ENCODE measurements around the gene USP32. TPM values are rescaled to one million over a fixed set of nuclear protein-coding genes. Genes with fewer than 3 reads are reported as not detected.
A peak's percentile ranks its signal among the peaks of the same experiment; 100 is the strongest.
"Not testable (repeated sequence)": the region's sequence is repeated elsewhere in the genome, so short reads cannot be mapped to it uniquely, and the experiment has no call there.

The USP32 gene
- total RNA-seq (10 to 100 TPM; 31.6 to 58.1 (median 35.4) TPM), polyA plus RNA-seq (1 to 10 TPM; 6.6 to 8.9 TPM), total RNA-seq (55.6 reads per million, percentile 73 among the genes with 10 or more reads in this experiment)

GRCh38 chr17:60392042-60392844, at the start of gene USP32:
TSS of gene USP32 (minus strand) at chr17:60392133. CDS start at chr17:60391939, 194 bp downstream.
- Histone ChIP-seq H3K4me1 (ENCODE audit: control insufficient read depth in 2 of 2, insufficient read depth in 2 of 2, low read length in 2 of 2) (peaks cover 5 to 18% of the 10 kb centered on the region in 2 donors), H3K27me3 (ENCODE audit: control insufficient read depth in 2 of 2, insufficient read depth in 2 of 2, low read length in 2 of 2) (no peaks in the 10 kb centered on the region), H3K36me3 (ENCODE audit: control insufficient read depth in 2 of 3, insufficient read depth in 3 of 3, low read length in 3 of 3) (peaks cover 0 to 6% (median 0%) of the 10 kb centered on the region in 3 experiments), H3K27ac (ENCODE audit: low read depth, low read length) (peak within 1 kb of the TSS; percentile 92), H3K4me3 (ENCODE audit: low read length) (peak within 1 kb of the TSS; percentile 97), H3K9me3 (ENCODE audit: control insufficient read depth in 2 of 3, low read length in 3 of 3) (no peaks in the 10 kb centered on the region)
- H3K27me3 Mint-ChIP-seq = no peaks in the 10 kb centered on the region
- intact Hi-C loops (cut with micrococcal nuclease) = loop anchor here (1.0 to 10.0 kb wide), 13 partner anchors 29 to 1877 kb away; partner anchors contain the start of genes BCAS3 (in 2 of the 2), CLTC (in 2 of the 2), PPM1D (in 2 of the 2) and DHX40 (in 1 of the 2)
- CTCF ChIA-PET = interaction anchor here (0.6 to 1.1 kb wide), 2 partner anchors 14 to 1064 kb away, joined by 3 to 5 read pairs; no protein-coding TSS in a partner anchor
- peak; percentile 94 to 98 (median 96) for DNase-seq
- POLR2A ChIA-PET = interaction anchor here (0.6 to 1.4 kb wide), 7 partner anchors 8 to 1631 kb away, joined by 3 to 8 read pairs (median 3); partner anchors contain the start of genes APPBP2 and BCAS3
- peak; percentile 95 for ATAC-seq
- H3K36me3 Mint-ChIP-seq = peaks cover 0 to 4% (median 0%) of the 10 kb centered on the region in 5 donors
- H3K4me3 Mint-ChIP-seq = peak within 1 kb of the TSS; percentile 93 to 99 (median 96)
- peaks cover 30 to 55% (median 41%) of the 10 kb centered on the region in 7 donors for H3K4me1 Mint-ChIP-seq
- H3K9me3 Mint-ChIP-seq = peaks cover 0 to 1% (median 0%) of the 10 kb centered on the region in 11 donors
- peak within 1 kb of the TSS; percentile 92 to 99 (median 97) for H3K27ac Mint-ChIP-seq

- ChIA-PET POLR2A (no interaction called here), CTCF (interaction anchor here (0.5 kb wide), 1 partner anchor 264 kb away, joined by 3 read pairs; no protein-coding TSS in a partner anchor)
- intact Hi-C loops (cut with micrococcal nuclease) = loop anchor here (5.0 kb wide), 2 partner anchors 207 to 402 kb away; no protein-coding TSS in a partner anchor
- peaks cover 0 to 4% (median 0%) of the 10 kb centered on the region in 7 donors for H3K4me1 Mint-ChIP-seq
- no peak overlapping the region for H3K4me3 ChIP-seq (ENCODE audit: low read length)
- no peaks in the 10 kb centered on the region for H3K36me3 ChIP-seq (ENCODE audit: control insufficient read depth in 2 of 3, insufficient read depth in 3 of 3, low read length in 3 of 3)
- H3K36me3 Mint-ChIP-seq = no peaks in the 10 kb centered on the region
- DNase-seq (no peak), ATAC-seq (no peak)
- H3K27me3 Mint-ChIP-seq = peaks cover 0 to 5% (median 0%) of the 10 kb centered on the region in 5 donors
- no peaks in the 10 kb centered on the region for H3K4me1 ChIP-seq (ENCODE audit: control insufficient read depth in 2 of 2, insufficient read depth in 2 of 2, low read length in 2 of 2)
- no peaks in the 10 kb centered on the region for H3K9me3 Mint-ChIP-seq
- H3K27me3 ChIP-seq (ENCODE audit: control insufficient read depth in 2 of 2, insufficient read depth in 2 of 2, low read length in 2 of 2) = no peaks in the 10 kb centered on the region
- H3K27ac Mint-ChIP-seq = no peak overlapping the region
- no peak overlapping the region for H3K27ac ChIP-seq (ENCODE audit: low read depth, low read length)
- H3K4me3 Mint-ChIP-seq = no peak overlapping the region
- H3K9me3 ChIP-seq (ENCODE audit: control insufficient read depth in 2 of 3, low read length in 3 of 3) = no peaks in the 10 kb centered on the region
Observed at GRCh38 chr17:60439501-60439900, 47.6 kb upstream of the USP32 start.

- no peak overlapping the region for H3K27ac Mint-ChIP-seq
- Histone ChIP-seq H3K9me3 (ENCODE audit: control insufficient read depth in 2 of 3, low read length in 3 of 3) (no peaks in the 10 kb centered on the region), H3K4me3 (ENCODE audit: low read length) (no peak overlapping the region), H3K36me3 (ENCODE audit: control insufficient read depth in 2 of 3, insufficient read depth in 3 of 3, low read length in 3 of 3) (no peaks in the 10 kb centered on the region), H3K27ac (ENCODE audit: low read depth, low read length) (no peak overlapping the region), H3K27me3 (ENCODE audit: control insufficient read depth in 2 of 2, insufficient read depth in 2 of 2, low read length in 2 of 2) (no peaks in the 10 kb centered on the region), H3K4me1 (ENCODE audit: control insufficient read depth in 2 of 2, insufficient read depth in 2 of 2, low read length in 2 of 2) (no peaks in the 10 kb centered on the region)
- intact Hi-C loops (cut with micrococcal nuclease) = loop anchor here (1.0 to 5.0 kb wide), 5 partner anchors 15 to 399 kb away; no protein-coding TSS in a partner anchor
- ChIA-PET POLR2A (interaction anchor here (0.6 kb wide), 1 partner anchor 390 kb away, joined by 4 read pairs; no protein-coding TSS in a partner anchor), CTCF (interaction anchor here (0.9 kb wide), 1 partner anchor 297 kb away, joined by 4 read pairs; no protein-coding TSS in a partner anchor)
- peaks cover 0 to 4% (median 0%) of the 10 kb centered on the region in 7 donors for H3K4me1 Mint-ChIP-seq
- DNase-seq (no peak), ATAC-seq (no peak)
- H3K36me3 Mint-ChIP-seq = no peaks in the 10 kb centered on the region
- H3K4me3 Mint-ChIP-seq = no peak overlapping the region
- peaks cover 0 to 7% (median 0%) of the 10 kb centered on the region in 5 donors for H3K27me3 Mint-ChIP-seq
- peaks cover 0 to 2% (median 0%) of the 10 kb centered on the region in 11 donors for H3K9me3 Mint-ChIP-seq
Observed at GRCh38 chr17:60436676-60437075, 44.7 kb upstream of the USP32 start.

GRCh38 chr17:60435244-60436167, 43.6 kb upstream of the USP32 start:
- CTCF ChIA-PET = interaction anchor here (0.9 to 1.1 kb wide), 2 partner anchors 17 to 295 kb away, joined by 3 to 4 read pairs; no protein-coding TSS in a partner anchor
- H3K36me3 ChIP-seq (ENCODE audit: control insufficient read depth in 2 of 3, insufficient read depth in 3 of 3, low read length in 3 of 3) = no peaks in the 10 kb centered on the region

GRCh38 chr17:60433021-60433997, 41.4 kb upstream of the USP32 start:
- H3K27ac ChIP-seq (ENCODE audit: low read depth, low read length); H3K4me1 ChIP-seq (ENCODE audit: control insufficient read depth in 2 of 2, insufficient read depth in 2 of 2, low read length in 2 of 2); H3K27me3 ChIP-seq (ENCODE audit: control insufficient read depth in 2 of 2, insufficient read depth in 2 of 2, low read length in 2 of 2); H3K4me3 Mint-ChIP-seq; H3K4me1 Mint-ChIP-seq; H3K36me3 Mint-ChIP-seq; H3K27me3 Mint-ChIP-seq; H3K27ac Mint-ChIP-seq; POLR2A ChIA-PET; intact Hi-C loops (cut with micrococcal nuclease); H3K9me3 ChIP-seq (ENCODE audit: control insufficient read depth in 2 of 3, low read length in 3 of 3); ATAC-seq; DNase-seq; H3K9me3 Mint-ChIP-seq; H3K36me3 ChIP-seq (ENCODE audit: control insufficient read depth in 2 of 3, insufficient read depth in 3 of 3, low read length in 3 of 3); H3K4me3 ChIP-seq (ENCODE audit: low read length): not testable (repeated sequence)
- CTCF ChIA-PET = interaction anchor here (0.6 kb wide), 1 partner anchor 909 kb away, joined by 5 read pairs; no protein-coding TSS in a partner anchor

More at GRCh38 chr17:60435244-60436167, 43.6 kb upstream of the USP32 start:
- intact Hi-C loops (cut with micrococcal nuclease) = loop anchor here (1.0 to 5.0 kb wide), 5 partner anchors 14 to 398 kb away; no protein-coding TSS in a partner anchor
- Mint-ChIP-seq H3K36me3 (no peaks in the 10 kb centered on the region), H3K4me3 (no peak overlapping the region), H3K27me3 (peaks cover 0 to 7% (median 4%) of the 10 kb centered on the region in 5 donors), H3K9me3 (peaks cover 0 to 2% (median 0%) of the 10 kb centered on the region in 11 donors), H3K4me1 (peaks cover 0 to 4% (median 0%) of the 10 kb centered on the region in 7 donors), H3K27ac (peak overlapping the region in 1 of 9 donors; percentile 29)
- Histone ChIP-seq H3K9me3 (ENCODE audit: control insufficient read depth in 2 of 3, low read length in 3 of 3) (no peaks in the 10 kb centered on the region), H3K4me1 (ENCODE audit: control insufficient read depth in 2 of 2, insufficient read depth in 2 of 2, low read length in 2 of 2) (no peaks in the 10 kb centered on the region), H3K4me3 (ENCODE audit: low read length) (no peak overlapping the region), H3K27me3 (ENCODE audit: control insufficient read depth in 2 of 2, insufficient read depth in 2 of 2, low read length in 2 of 2) (no peaks in the 10 kb centered on the region), H3K27ac (ENCODE audit: low read depth, low read length) (no peak overlapping the region)
- ATAC-seq (peak; percentile 86), DNase-seq (peak; percentile 21 to 71 (median 59))
- POLR2A ChIA-PET = interaction anchor here (0.6 kb wide), 1 partner anchor 389 kb away, joined by 4 read pairs; no protein-coding TSS in a partner anchor
